CD4-positive, alpha-beta T cell treated with Interleukin-15 for 1 hour (primary cell): Measurements from ENCODE around the gene RPS6KA4.
"Not testable (repeated sequence)": the region's sequence is repeated elsewhere in the genome, so short reads cannot be mapped to it uniquely, and the experiment has no call there.

ENCODE experiments used
- DNase-seq: peaks from one replicate; pipeline ENCODE4 v3.0.0-alpha.2; 2020

RPS6KA4 gene

DNA sequence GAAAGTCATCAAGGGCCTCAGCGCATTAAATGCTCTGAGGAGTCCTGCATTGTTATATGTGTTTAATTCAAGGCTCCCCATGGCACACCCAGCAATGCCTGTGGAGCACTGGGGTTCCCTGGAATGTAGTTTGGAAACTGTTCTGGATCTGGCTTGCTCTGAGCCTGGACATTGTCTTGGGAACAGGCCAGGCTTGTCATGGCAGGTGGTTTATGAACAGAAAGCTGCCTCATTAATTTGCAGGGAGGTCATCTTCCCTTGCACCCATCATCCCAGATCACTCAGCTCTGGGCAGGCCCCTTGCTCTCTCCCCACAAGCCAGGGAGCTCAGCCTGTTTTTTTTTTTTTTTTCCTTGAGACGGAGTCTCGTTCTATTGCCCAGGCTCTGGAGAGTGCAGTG lies 32.9 kb downstream of the RPS6KA4 start:
- no peak for DNase-seq

DNA sequence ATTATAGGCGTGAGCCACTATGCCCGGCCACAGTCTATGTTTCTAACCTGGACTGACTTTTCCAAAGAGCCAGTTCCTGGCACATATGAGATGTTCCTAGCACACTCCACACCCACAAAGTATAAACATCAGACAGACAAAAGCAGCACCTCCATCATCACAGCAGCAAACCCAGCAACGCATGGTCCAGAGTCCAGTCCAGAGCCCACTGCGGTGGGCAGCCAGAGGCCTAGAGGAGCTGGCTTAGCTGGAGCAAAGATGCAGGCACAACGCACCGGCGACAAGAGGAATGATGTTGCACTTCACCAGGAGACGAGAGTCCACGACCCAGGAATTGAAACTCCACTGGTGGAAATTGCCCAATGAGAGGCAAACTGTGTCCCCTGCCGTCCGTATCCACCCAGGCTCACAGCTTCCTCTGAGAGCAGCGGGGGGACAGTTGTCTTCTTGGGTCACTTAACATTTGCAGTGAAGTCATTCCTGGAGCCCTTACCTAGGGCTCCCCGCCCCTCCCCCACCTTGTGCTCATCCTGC lies 36.6 kb downstream of the RPS6KA4 start:
- DNase-seq: peak; percentile 43

GRCh38 chr11:64396079-64396591 lies 37.2 kb downstream of the RPS6KA4 start:
- no peak for DNase-seq

GRCh38 chr11:64400102-64400501 lies 41.1 kb downstream of the RPS6KA4 start:
- DNase-seq: peak; percentile 54

- no peak for DNase-seq
Measured at GRCh38 chr11:64400667-64401066, 41.7 kb downstream of the RPS6KA4 start.

DNA sequence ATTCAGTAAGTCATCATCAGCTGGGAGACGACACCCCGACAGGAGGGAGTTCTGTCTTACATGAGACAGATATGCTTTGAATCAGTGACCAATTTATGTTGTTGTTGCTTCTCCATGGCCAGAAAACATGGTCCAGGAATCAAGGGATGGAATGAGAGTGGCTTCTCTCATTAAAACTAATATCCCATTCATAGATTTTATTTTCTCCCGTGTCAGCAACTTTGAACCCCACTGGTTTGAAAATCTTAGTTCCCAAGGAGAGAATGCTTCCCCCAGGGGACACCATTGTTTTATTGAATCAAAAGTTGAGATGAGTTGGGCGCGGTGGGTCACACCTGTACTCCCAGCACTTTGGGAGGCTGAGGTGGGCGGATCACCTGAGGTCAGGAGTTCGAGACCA lies 42.8 kb downstream of the RPS6KA4 start:
- no peak for DNase-seq

DNA sequence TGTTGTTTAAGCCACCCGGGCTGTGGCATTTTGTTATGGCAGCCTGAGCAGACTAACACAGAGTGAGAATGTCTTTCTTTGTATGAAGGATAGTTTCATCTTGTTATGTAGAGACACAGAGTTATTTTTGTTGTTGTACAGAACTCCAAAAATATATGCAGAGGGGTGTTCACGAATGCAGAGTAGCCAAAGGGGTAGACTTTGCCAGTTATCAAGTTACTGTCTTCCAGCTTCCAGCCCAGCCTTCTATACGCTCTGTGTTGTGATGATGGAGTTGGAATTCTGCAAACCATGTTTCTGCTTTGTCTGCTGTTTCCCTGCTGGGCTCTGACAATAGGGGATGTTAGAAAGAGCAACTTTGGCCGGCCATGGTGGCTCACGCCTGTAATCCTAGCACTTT lies 44.1 kb downstream of the RPS6KA4 start:
- no peak for DNase-seq

DNA sequence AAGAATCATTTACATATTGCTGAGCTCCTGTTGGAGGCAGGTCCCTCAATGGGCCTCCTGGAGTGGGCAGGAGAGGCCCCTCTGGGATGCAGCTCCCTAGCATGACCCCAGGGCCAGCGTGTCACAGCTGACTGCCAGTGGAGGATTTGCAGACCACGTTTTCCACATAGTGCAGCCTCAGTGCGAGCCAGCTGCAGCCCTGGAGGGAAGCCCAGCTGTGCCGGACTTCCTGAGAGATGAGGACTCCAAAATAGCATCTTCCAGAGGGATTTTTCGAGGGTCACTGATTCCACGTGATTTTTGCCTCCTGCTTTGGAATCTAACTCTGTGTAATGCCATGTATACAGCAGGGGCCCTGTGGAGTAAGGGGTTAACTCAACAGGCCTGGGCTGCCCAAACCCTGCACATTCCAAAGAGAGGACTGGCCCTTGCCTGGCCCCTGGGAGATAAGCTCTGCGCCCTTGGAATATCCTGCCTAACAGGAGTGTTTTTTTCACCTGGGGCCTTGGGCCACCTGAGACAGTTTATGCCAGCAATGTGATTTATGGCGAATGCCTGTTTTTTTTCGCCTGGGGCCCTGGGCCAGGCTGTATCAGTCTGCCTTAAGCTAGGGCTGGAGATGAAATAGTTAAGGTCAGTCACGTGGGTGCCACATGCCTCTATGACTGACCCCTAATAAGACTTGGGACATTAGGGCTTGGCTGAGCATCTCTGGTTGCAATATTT lies 47.4 kb downstream of the RPS6KA4 start:
- no peak for DNase-seq

DNA sequence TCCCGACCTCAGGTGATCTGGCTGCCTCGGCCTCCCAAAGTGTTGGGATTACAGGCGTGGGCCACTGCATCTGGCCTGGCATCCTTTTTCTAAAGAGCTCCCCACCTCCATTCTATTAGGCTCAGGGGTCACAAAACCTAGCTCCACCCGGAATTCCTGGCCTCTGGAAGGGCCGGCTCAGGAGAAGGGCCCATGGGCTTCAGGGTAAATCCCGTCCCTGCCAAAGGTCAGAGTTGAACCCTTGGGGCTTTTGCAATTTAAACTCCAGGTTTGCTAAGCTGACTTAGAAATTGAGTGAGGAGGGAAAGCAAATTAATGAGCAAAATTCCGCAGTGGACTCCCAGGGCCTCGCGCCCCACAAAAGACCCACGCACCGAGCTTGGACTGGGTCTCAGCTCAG lies 48.3 kb downstream of the RPS6KA4 start:
- DNase-seq: no peak

GRCh38 chr11:64407630-64408029 lies 48.7 kb downstream of the RPS6KA4 start:
- DNase-seq: no peak

- DNase-seq: no peak
Measured at GRCh38 chr11:64409278-64409677, 50.3 kb downstream of the RPS6KA4 start.

DNA sequence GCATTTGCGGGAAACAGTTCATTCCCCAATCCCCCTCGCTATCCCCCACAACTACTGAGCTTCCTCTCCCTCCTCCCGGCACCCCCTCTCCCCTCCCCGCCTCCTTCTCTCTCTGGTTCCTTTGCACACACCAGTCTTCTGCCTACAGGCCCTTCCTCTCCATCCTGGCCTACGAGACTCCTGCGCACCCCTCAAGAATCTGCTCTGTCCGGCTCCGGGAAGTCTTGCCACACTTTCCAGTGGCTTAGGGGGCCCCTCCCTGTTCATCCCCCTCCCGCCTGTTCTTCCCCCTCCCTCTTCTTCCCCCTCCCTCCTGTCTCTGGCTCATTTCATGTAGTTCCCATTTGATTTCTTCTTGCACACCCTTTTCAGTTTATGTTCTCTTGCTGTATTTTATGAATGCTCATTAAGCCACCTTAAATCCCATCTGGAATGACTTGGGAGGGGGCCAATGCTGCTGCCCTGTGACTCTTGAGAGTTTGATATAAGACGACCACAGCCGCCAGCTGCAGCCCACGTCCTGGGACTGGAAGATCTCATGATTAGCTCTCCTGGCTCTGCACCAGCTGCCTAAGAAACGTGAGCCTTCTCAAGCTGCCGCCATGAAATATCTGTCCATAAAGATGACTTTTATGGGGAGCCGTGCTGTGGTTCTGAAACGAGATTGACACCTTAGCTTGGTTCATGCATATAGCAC lies 50.9 kb downstream of the RPS6KA4 start:
- DNase-seq: no peak

DNA sequence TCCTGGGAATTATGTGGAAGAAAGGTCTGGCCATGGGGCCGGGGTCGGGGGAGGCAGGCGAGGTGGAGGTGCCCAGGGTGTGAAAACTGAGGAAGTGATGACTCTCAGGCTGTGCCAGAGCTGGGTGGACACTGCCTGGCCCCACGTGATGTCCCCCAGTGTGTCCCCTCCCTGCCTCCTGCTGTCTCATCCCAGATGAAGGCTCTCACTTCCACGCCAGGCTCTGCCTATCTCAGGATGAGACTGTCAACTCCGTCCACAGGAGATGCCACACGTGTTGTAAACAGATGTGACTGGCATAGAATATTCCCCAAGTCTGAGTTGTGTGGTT lies 51.4 kb downstream of the RPS6KA4 start:
- no peak for DNase-seq

DNA sequence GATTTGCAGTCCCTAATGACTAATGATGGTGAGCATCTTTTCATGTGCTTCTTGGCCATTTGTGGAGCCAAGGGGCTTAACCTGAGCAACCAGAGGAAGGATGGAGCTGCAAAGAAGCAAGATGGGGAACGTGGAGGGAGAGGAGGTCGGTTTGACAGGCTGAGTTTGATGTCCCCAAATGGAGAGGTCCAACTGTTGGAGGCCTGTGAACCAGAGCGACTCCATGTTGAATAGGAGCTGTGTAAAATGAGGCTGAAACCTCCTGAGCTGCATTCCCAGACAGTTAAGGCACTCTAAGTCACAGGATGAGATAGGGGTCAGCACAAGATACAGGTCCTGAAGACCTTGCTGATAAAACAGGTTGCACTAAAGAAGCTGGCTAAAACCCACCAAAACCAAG lies 54.5 kb downstream of the RPS6KA4 start:
- DNase-seq: no peak

- no peak for DNase-seq
Measured at GRCh38 chr11:64415286-64415685, 56.3 kb downstream of the RPS6KA4 start.

- DNase-seq: no peak
Measured at GRCh38 chr11:64415996-64416728, 57.2 kb downstream of the RPS6KA4 start.

DNA sequence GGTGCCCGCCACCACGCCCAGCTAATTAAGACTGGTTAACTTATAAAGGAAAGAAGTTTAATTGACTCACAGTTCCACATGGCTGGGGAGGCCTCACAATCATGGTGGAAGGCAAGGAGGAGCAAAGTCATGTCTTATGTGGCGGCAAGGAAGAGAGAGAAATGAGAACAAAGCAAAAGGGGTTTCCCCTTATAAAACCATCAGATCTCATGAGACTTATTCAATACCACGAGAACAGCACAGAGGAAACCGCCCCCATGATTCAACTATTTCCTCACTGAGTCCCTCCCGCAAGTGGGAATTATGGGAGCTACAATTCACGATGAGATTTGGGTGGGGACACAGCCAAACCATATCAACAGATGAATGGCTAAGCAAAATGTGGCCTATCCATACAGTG lies 59.3 kb downstream of the RPS6KA4 start:
- not testable (repeated sequence) for DNase-seq

DNA sequence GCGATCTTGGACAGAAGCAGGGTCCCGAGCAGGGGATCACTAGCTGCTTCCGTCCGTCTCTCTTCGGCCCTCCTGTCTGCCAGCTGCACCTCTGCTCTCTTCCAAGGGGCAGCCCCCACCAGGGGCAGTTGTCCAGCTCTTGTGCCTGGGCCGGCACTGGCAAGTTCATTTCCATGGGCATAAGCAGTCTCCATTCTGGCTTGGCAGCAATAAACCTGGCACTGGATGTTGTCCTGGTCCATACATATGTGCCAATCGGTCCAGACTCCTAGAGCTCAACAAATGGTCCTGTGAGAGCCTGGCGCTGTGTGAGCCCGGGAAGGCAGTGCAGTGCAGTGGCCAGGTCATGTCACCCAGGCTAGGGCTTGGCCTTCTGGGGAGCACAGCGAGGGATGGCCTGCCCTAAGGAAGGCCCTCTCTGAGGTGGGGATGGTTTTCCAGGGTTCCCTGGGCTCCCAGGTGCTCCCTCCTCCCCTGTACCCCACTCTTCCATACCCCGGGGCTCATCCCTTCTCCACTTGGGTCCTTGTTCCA lies 60.4 kb downstream of the RPS6KA4 start:
- no peak for DNase-seq

GRCh38 chr11:64419818-64420485 lies 61.0 kb downstream of the RPS6KA4 start:
- no peak for DNase-seq
